Stimulated activated naive CD4-positive, alpha-beta T cell treated with Interleukin-2 at 50 U/mL for 16 hours (primary cell): Measurements from ENCODE around the gene FUBP3.
"Not testable (repeated sequence)": the region's sequence is repeated elsewhere in the genome, so short reads cannot be mapped to it uniquely, and the experiment has no call there.

Experiments used
- DNase-seq: peaks from one replicate; lab custom pipeline; 2025; lab: John Stamatoyannopoulos, UW

Gene FUBP3

DNA sequence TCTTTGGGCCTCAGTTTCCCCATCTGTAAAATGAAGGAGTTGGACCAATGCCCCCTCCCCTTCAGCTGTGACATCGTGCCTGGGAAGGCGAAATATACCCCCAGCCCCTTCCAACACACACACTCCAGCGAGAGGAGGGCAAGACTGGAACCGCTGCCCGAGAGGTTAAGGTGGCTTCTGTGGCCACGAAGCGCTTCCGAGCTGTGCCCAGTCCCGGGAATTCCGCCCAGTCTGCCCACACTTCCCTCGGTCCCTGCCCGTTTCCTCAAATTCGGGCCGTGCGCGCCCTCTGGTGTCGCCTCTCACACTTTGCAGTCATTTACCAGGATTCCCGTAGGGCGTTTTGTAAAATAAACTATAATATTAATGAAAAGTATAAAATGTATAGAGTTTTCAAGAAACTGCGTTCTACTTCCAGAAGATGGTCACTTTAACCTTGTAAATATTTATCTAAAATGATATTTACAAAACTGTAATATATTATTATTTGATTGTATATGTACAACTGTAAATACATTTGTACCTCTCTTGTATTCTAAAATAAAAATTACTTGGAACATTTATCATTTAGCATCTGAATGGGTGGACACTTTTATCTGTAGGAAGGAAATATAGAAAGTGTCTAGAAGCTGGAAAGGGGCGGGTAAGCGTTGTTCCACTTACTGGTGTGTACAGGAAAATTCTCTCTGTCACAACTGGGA, 103.2 kb downstream of the FUBP3 start:
- DNase-seq, result peak; percentile 43

DNA sequence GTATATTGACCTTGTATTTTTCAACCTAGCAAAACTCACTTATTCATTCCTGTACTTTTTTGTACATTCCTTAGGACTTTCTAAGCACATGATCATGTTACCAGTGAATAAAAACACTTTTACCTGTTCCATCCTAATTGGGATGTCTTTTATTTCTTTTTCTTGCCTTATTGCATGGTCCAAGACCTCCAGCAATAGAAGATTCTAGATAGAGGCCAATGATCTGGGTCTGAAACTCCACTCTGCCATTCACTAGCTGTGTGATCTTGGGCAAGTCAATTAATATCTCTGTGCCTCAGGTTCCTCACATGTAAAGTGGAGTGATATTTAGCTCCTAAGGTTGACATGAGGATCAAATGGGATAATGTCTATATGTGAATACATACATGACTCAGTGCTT, 105.7 kb downstream of the FUBP3 start:
- no peak for DNase-seq

GRCh38 chr9:130685945-130686344, 106.6 kb downstream of the FUBP3 start:
- not testable (repeated sequence) for DNase-seq

DNA sequence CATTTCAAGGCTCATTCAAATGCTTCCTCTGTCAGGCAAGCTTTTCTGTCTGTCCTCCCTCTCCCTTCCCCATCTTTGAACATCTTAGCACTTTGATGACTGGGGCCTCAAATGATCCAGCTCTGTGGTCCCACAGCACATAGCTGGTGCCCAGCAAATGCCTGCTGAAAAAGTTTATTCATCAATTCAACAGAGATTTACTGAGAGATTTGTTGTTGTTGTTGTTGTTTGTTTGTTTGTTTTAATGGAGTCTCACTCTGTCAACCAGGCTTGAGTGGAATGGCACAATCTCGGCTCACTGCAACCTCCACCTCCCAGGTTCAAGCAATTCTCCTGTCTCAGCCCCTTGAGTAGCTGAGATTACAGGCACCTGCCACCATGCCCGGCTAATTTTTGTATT, 108.2 kb downstream of the FUBP3 start:
- no peak for DNase-seq
